Stimulated activated CD4-positive, alpha-beta T cell treated with anti-CD3 and anti-CD28 coated beads, Interleukin-12 subunit alpha, Interleukin-12 subunit beta, amount 100 ng/mL, for 4 hours (primary cell): Measurements from ENCODE around the gene TBX2.
"Not testable (repeated sequence)": the region's sequence is repeated elsewhere in the genome, so short reads cannot be mapped to it uniquely, and the experiment has no call there.

Experiments
- DNase-seq: peaks from one replicate; pipeline ENCODE4 v3.0.0-alpha.2; 2020

The TBX2 gene

DNA sequence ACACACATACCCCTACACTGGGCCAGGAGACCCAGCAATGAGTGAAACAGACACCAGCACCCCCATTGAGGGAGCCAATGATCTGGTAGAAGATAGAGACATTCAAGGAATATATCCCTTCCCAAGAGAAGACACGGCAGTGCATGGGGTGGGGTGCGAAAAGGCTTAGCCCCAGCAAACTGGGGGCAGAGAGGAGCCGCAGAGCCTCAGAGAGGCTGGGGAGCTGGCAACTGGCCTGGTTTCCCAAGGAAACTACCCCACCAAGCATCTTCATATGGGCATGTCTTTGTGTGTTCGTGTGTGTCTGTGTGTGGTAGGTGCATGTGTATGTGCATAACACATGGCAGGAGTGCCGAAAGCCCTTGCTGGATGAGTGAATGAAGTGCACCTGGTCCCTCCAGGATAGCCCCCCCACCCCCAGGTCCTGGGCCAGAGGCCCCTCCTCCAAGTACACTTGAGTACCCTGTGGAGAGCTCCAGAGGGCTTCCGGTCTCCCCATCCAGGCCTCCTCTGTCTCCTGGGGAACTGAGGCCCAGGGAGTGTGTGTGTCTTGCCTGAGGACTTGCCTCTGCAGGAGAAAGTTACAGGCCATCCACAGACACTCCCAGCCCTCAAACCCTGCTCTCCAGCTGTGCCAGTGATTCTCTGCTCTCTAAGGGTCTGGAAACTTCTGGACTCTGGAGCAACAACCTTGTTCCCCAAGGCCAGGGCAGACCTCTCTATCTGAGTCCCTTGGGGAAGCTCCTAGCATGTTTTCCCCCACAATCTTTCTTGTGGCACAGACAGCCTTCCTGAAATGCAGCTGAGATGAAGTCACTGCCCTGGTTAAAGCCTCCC, 15.9 kb downstream of the TBX2 start:
- DNase-seq = no peak

DNA sequence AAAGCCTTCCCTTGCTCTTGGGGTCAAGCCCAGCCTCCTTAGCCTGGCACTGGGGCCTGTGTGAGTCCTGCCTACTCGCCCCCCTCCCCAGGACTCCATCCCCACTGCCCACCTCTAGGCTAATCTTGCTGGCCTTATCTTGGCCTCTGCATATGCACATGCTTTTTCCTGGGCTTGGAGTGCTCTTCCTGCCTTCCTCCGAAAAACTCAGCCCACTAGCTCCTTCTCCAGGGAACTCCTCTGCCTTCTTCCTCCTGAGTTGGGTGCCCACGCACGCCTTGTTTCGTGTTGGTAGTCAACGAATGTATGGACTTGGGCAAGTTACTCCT, 16.5 kb downstream of the TBX2 start:
- no peak for DNase-seq

DNA sequence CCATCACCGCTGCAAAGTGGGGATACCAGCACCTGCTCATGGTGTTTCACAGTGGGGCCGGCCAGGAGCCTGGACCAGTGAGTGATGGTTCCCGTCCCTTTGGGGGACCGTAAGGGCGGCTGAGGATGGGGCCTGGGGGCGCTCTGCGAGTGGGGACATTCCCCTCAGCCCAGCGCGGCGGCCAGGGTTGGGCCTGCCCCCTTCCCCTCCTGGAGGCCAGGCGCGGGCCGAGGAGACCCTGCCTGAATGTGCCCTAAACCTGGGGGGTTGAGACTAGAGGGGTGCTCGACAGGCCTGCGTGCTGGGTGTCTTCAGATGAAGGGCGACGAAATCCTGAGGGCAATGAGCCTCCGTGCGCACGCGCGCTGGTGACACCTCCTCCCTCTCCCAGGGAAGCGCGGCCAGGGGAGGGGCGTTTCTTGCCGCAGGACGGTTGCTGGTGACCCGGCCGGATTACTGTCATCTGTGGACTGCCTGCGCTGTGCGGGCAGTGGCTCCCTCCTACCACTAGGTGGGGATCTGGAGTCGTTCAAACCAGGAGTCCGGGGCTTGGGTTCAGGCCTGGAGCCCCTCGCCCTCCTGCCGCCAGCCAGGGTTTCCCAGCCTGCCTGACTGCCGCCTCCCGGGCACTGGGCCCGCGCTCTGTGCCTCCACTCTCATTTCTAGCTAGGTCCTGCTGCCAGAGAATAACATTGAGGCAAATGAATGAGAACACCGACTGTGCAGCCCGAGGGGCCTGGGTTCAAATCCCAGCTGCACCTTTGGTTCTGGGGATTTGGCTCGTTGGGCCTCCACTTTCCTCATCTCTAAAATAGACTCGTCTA, 17.1 kb downstream of the TBX2 start:
- peak; percentile 60 for DNase-seq

DNA sequence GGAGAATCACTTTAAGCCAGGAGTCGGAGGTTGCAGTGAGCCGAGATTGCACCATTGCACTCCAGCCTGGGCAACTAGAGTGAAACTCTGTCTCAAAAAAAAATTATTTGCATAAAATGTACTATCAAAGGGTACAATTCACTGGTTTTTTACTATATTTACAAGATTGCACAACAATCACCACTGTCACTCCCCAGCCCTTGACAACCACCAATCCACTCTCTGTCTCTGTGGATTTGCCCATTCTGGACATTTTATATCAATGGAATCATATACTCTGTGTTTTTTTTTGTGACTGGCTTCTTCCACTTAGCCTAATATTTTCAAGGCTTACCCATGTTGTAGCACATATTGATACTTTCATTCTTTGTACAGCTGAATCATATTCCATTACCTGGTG, 18.8 kb downstream of the TBX2 start:
- DNase-seq = no peak

DNA sequence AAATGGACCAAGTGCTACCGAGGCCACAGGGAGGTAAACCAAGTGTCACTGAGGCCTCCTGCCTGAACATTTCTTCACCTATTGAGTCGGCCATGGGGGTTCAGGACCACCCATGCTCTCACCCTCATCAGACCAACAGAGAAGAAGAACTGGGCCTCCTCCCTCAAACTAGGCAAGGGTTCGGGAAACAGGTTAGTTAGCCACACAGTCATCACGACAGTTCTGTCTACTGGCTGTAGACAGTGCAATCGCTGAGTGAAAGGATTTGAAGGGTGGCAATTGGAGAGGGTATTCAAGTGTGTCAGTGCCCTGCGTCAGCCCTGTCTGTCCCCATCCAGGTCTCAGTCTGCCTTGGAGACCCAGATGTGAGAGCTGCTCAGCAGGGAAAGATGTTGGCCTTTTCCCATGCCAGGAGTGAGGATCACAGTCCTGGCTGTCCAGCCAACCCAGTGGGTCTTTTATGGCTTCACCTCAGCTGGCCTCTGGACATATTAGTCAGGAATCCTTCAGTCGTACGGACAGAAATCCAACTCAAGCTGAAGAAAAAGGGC, 19.9 kb downstream of the TBX2 start:
- no peak for DNase-seq

DNA sequence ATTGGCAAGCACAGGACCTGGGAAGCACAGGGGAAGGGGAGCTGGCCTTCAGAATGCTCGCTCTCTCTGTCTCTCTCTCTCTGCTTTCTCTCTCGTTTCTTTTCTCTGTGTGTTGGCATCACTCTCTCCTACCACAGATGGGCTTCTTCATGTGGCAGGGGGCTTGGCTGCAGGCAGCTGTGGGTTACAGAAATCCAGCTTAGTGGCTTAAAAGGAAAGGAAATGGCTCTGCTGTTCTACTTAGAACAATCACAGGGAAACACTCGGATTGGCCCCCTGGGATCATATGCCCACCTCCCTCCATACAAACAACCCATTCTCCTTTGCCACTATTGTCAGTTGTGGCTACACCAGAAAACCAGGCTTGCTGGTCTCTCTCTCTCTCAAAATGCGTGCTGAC, 20.4 kb downstream of the TBX2 start:
- DNase-seq = no peak

DNA sequence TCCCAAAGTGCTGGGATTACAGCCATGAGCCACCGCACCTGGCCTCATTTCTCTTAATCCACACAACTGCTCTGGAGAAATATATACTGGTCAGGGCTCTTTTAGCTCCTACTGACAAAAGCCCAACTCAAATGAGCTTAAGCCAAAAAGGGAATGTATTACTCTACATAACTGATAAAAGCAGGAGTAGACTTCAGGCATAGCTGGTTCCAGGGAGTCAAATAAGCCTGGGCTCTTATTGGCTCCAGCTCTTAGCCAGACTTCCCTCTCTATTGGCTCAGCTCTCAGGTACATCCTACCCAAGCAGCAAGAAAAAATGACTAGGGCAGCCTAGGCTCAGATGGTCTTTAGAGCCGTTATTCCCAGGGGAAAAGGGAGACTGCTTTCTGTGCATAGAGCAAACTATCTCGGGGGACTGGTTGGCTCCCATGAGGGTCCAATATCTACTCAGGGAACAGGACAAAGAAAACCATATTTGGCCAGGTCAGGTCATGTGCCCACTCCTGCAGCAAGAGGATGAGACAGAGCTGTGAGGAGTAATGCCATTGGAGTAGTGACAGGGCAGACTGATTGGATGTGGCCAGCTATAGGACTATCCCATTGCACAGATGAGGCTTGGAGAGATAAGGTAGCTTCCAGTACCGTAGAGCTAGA, 21.2 kb downstream of the TBX2 start:
- DNase-seq = no peak

DNA sequence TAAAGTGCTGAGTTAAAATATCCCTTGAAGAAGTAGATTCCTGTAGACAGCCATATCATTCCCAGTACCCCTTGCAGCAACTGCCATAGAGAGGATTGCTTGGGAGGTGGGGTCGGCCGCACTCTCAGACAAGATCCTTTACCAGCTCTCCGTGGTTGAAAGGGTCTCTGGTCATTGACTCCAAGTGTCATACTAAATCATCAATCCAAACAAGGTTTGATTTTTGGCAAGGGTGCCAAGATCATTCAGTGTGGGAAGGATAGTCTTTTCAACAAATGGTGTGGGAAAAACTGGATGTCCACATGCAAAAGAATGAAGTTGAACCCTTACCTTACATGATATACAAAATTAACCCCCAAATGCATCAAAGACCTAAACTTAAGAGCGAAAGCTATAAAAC, 21.8 kb downstream of the TBX2 start:
- DNase-seq = no peak

DNA sequence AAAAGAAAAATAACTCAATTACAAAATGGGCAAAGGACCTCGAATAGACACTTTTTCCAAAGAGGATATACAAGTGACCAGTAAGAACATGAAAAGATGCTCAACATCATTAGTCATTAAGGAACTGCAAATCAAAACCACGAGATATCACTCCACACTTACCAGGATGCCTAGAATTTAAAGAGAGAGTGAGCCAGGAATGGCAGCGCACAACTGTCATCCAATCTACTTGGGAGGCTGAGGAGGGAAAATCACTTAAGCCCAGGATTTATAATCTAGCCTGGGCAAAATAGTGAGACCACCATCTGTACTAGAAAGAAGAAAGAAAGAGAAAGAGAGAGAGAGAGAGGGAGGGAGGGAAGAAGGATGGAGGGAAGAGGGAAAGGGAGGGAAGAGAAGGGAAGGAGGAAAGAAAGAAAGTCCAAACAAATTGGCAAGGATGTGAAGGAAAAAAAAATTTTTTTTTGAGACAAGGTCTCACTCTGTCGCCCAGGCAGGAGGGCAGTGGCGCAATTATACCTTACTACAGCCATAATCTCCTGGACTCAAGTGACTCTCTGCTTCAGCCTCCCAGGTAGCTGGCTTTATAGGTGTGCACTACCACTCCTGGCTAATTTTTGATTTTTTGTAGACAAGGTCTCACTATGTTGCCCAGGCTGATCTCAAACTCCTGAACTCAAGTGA, 22.6 kb downstream of the TBX2 start:
- no peak for DNase-seq

DNA sequence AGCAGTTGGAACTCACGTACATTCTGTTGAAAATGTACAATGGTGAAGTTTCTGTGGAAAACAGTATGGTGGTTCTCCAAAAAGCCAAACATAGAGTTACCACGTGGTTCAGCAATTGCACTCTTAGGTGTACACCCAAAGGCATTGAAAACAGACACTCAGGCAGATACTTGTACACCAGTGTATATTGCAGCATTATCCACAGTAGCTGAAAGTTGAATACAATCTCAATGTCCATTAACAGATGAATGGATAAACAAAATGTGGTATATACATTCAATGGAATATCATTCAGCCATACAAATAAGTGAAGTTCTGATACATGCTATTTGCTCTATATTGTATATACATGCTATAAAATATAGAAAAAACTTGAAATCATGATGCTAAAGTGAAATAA, 23.2 kb downstream of the TBX2 start:
- no peak for DNase-seq

DNA sequence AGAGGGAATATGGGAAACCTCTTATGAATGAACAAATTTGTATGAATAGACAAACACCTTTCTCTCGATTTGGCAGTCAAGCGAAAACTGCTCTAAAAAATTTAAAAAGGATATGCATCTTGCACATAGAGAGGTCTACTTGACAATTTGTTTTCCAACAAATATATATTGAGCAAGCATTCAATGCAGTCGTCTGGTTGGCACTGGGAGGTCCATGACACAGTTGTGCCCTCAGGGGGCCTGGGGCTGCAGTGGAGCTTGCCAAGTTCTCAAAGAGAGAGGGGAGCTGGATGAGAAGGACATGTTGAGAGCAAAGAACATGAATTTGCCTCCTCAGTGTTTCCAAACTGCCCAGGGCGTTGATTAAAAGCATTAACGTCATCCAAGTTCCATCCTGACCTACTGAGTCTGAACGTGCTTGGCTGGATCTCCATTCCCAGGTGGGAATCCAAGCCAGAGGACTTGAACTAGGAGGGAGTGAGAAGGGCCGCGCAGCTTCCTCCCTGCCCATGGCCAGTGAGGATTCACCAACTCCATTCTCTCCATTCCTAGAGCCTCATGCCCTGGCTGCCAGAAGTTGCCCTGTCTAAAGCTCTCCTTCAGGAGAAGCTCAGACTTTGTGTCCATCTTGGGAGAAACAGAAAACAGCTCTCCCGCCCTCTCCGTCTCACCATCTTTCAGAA, 24.5 kb downstream of the TBX2 start:
- no peak for DNase-seq

DNA sequence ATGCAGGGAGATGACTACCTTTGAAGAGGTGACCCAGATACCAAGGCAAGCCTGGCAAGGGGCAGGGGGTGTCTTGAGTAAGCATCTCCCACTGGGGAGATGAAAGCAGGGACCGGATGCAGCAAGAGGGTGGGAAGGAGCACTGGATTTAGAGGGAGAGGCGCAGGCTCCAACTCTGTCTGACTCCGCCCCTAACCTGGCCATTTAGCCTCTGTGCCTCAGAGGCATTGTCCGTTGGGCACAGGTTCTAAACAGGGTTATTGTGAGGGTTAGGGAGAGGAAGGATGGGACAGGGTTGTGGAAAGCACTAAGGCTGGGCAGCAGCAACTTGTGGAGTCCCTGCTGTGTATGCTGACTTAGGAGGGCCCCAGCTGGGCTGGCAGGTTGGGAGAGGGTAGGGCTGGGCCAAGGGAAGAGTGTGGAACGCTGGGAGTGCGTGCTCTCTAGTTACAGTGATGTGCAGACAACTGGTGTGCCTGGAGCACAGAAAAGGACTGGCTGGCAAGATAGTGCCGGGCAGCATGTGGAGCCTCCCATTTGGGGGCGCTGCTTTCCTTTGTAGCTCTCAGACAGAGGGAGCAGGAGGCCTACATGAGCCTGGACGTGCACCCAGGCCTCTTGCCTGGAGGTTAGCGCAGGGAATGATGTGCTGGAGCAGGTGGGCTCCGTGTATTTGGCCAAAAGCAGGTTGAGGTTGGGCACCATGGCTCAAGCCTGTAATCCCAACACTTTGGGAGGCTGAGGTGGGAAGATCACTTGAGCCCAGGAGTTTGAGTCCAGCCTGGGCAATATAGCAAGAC, 26.2 kb downstream of the TBX2 start:
- DNase-seq = no peak

DNA sequence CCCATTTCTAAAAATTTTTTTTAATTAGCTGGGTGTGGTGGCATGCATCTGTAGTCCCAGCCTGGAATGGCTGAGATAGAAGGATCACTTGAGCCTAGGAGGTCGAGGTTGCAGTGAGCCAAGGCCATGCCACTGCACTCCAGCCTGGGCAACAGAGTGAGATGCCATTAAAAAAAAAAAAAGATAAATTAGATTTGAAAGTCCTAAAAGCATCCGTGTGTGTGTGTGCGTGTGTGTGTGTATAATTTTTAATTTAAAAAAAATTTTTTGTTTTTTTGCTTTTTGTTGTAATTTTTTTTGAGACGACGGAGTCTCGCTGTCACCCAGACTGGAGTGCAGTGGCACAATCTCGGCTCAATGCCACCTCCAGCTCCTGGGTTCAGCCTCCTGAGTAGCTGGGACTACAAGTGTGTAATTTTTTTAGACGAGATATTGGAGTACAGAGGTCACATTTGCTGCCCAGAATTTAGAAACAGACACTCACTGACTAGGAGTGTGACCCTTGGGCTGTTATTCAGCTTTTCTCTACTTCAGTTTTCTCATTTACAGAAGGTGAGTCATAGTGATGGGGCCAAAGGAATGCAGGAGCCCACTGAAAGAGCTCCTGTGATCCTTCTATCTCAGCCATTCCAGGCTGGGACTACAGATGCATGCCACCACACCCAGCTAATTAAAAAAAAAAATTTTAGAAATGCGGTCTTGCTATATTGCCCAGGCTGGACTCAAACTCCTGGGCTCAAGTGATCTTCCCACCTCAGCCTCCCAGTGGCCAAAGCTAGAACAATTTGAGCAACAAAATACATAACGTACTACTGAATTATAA, 27.1 kb downstream of the TBX2 start:
- no peak for DNase-seq

DNA sequence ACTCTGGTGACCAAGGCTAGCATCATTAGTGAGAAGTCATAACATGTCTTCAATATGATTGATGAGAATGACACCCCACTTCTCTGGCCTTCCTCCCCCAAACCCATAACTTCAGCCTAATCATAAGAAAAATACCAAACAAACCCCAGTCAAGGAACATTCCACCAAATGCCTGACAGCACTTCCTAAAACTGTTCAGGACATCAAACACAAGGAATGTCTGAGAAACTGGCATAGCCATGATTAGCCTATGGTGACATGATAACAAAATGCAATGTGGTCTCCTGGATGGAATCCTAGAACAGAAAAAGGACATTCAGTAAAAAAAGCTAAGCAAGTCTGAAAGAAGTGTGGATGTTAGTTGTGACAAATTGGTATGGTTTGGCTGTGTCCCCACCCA, 27.9 kb downstream of the TBX2 start:
- DNase-seq = no peak

DNA sequence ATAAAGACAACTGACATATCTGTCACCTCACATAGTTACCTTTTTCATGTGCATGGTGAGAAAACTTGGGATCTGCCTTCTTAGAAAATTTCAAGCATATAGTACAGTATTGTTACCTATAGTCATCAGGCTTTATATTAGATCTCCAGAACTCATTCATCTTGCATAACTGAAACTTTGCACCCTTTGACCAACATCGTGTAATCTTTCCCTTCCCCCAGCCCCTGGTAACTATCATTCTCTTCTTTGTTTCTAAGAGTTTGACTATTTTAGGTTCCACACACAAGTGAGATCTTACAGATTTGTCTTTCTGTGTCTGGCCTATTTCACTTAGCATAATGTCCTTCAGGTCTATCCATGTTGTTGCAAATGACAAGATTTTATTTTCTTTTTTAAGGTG, 29.6 kb downstream of the TBX2 start:
- no peak for DNase-seq

DNA sequence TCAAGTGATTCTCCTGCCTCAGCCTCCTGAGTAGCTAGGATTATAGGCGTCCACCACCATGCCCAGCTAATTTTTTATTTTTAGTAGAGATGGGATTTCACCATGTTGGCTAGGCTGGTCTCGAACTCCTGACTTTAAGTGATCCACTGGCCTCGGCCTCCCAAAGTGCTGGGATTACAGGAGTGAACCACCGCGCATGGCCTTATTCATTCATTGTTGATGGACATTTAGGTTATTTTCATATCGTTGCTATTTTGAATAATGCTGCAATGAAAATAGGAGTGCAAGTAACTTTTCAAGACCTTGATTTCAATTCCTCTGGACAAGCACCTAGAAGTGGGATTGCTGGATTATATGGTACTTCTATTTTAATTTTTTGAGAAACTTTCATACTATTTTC, 30.2 kb downstream of the TBX2 start:
- not testable (repeated sequence) for DNase-seq

DNA sequence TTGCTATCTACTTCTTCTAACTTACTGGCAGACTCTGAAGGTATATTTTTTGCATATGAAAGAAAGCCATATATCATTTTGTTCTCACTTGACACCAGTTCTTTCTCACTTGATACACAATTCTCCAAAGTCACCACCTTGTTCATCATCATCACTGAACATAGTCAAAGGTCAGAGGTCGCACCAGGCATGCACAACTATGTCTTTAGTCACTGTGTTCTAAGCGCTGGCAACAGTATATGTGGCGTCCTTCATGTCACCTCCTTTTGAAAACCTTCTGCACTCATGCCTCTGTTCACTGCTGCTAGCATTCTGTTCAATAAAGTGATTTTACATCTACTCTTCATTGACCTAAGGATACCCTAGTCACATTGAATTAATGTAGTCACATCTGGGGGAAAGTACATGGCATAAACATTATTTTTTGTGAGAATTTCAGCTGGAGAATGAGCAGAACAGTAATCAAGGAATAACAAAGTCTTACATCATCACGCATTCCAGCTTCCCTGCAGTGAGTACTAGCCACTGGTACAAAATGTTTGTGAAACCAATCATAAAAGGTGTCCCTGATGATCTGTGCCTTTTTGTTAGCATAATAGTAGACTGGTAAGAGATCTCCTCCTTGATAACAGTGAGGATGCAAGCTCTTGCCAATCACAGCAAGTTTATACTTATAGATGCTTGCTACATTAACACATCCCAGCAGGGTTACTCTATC, 32.1 kb downstream of the TBX2 start:
- DNase-seq = no peak

DNA sequence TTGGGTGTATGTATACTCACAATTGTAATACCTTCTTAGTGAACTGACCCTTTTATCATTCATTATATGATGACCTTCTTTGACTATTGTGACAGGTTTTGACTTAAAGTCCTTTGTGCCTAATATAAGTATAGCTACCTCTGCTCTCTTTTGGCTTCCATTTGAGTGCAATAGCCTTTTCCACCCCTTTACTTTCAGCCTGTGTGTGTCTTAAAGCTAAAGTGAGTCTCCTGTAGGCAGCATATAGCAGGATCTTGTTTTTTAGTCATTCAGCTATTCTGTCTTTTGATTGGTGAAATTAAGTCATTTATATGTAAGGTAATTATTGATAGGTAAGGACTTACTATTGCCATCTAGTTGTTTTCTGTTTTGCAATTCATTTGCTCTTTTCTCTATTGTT, 36.6 kb downstream of the TBX2 start:
- DNase-seq = no peak

DNA sequence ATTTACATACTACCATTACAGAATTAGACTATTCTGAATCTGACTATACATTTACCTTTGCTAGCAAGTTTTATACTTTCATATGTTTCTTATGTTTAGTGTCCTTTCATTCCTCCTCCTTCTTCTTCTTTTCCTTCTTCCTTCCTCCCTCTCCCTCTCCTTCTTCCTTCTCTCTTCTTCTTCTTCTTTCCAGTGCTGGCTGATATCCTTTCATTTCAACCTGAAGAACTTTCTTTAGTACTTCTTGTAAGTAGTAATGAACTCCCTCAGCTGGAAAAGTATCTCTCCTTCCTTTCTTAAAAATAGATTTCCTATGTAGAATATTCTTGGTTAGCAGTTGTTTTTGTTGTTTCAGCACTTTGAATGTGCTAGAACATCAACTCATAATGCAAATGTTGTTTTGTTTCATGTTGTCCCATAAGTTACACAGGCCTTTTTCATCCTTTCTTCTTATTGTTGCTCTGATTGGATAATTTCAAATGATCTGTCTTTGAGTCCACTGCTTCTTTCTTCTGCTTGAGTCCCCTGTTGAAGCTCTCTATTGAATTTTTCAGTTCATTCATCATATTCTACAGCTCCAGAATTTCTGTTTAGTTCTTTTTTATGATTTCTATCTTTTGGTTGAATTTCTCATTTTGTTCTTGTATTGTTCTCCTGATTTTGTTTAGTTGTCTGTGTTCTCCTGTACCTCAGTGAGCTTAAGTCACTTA, 37.5 kb downstream of the TBX2 start:
- DNase-seq = no peak
